GM12874 (cell line): ENCODE results near the gene IL18RAP.

ENCODE experiments used
- CTCF ChIP-seq: IDR thresholded peaks from 2 replicates; pipeline ENCODE4 v1.5.1; 2011; ENCODE audit warnings: low read depth, mild to moderate bottlenecking, control low read depth, low read length, moderate library complexity; ENCODE audit not compliant: insufficient read depth

IL18RAP gene, protein sequence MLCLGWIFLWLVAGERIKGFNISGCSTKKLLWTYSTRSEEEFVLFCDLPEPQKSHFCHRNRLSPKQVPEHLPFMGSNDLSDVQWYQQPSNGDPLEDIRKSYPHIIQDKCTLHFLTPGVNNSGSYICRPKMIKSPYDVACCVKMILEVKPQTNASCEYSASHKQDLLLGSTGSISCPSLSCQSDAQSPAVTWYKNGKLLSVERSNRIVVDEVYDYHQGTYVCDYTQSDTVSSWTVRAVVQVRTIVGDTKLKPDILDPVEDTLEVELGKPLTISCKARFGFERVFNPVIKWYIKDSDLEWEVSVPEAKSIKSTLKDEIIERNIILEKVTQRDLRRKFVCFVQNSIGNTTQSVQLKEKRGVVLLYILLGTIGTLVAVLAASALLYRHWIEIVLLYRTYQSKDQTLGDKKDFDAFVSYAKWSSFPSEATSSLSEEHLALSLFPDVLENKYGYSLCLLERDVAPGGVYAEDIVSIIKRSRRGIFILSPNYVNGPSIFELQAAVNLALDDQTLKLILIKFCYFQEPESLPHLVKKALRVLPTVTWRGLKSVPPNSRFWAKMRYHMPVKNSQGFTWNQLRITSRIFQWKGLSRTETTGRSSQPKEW

GRCh38 chr2:102422910-102423309, at the start of gene IL18RAP:
Gene IL18RAP, plus strand, starts transcription at chr2:102423160. Its CDS starts 118 bp downstream, at chr2:102423278.
- TF ChIP-seq CTCF = no peak

DNA sequence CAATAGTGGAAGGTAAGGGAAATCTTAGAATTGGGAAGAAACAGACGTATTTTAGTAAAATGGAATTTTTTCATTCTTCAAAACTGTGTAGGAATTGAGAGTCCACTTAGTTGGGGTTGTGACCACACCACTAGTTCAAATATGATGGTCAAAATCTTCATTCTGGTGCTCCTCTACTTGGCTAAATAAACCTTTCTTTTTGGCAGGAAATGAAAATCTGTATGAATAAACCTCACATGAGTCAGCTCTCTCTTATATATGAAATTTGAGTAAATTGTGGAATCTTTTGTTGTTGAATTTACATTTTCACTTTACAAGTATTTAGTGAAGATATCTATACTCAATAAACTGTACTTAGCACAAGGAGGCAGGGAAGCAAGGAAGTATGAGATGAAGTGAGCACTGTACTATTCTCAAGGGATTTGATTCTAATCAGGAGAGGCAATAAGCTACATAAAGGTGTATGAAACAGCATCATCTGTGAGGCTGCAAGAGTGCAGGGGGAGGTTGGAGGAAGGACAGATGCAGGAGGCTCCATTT, 46.8 kb upstream of the IL18RAP start:
- TF ChIP-seq CTCF = no peak

DNA sequence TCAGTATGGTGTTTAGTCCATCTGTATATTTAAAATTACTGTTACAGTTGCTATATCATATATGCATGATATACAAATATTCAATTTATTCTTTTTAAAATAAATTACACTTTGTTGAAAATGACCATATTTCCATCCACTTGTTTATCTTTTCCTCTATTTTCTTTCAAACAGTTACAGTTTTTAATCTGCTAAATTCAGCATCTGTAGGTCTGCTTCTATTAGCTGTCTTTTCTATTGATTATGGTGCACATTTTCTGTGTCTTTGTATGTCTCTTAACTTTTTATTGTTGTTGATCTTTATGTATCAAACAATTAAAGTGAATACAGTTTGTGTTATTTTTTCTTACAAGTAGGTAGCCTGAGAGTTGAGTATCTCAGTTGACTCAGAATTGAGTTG, 39.2 kb upstream of the IL18RAP start:
- no peak for TF ChIP-seq CTCF

DNA sequence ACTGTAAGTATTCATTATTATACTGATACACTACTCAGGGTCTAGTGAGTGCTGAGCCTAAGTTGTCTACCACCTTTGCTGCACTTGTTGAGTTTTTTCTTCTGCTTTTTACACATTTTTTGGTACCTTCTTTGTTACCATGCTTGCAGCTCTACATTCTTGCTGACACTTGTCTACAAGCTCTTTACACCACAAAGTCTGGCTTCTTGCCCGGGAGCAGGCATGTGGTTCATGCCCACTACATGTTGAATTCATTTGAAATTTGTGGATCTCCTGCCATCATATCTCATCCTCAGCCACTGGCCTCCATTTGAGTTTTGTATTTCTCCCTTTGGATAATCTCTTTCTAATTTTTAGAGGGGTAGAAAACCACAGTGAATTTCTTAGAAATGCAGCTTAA, 37.4 kb upstream of the IL18RAP start:
- TF ChIP-seq CTCF = no peak

DNA sequence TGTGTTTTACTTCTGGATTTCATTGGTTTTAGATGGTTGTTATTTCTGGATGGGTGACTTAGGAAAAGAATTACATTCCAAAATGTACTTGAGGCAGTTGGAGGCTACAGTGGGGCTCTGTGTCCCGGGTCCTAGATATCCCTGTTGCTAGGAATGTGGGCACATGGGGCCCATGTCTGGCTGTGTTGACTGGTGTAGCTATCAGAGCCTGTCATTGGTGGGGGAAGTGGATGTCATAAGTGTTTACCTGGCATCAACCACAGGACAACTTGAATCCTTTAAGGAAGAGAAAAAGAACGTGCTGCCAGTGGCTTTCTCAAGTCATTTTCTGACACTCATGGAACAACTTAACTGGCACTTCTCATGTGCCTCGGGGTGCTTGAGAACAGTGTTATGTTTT, 37.0 kb upstream of the IL18RAP start:
- no peak for TF ChIP-seq CTCF

- TF ChIP-seq CTCF = no peak
Observed at GRCh38 chr2:102386867-102387541, 36.0 kb upstream of the IL18RAP start.

DNA sequence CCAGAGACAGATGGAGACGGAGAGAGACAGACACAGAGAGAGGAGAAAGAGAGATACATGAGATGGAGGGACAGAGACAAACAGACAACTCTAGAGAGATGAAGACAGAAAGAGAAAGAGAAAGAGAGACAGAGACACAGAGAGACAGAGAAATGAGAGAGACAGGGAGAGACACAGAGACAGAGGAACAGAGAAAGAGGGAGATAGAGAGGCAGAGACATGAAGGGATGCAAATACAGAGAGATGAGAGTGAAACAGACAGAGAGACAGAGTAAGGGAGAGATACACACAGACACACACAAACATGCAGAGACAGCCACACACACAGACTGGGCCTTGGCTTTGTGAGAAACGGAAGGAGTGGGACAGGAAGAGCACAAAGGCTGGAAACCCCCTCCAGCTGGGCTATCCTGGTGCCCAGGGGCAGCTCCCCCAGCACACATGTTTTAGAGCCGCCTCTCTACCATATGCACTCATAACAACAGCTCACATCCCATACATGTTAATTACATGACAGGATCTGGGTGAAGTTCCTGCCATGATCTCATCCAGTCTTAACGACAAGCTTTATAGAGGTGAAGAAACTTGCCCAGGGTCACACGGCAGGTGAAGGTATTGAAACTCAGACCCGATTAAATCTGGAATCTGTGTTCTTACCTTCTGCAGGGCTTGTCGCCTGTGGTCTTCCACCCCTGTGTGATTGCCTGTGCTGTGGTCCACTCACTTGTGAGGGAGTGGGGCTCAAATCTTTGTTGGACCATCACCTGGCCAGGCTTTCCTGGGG, 35.0 kb upstream of the IL18RAP start:
- TF ChIP-seq CTCF = no peak
